ENCODE data around the gene RAET1E.
"Not testable (repeated sequence)": the region's sequence is repeated elsewhere in the genome, so short reads cannot be mapped to it uniquely, and the experiment has no call there.

The RAET1E gene

GRCh38 chr6:149851461-149852110, 46.3 kb downstream of the RAET1E start:
- H3K36me3 ChIP-seq (ENCODE audit: low read length): no peaks in the 10 kb centered on the region
- TF ChIP-seq EZH2phosphoT487 (conservative IDR thresholded peaks at IDR 0.05; ENCODE audit: low read length) (no peak), CTCF (IDR thresholded peaks at IDR 0.05; ENCODE audit: insufficient read depth, low read length, poor library complexity, severe bottlenecking) (no peak)
- H2AFZ ChIP-seq (ENCODE audit: low read depth, low read length, severe bottlenecking): no peak overlapping the region
- H3K9ac ChIP-seq (ENCODE audit: low read length): no peak overlapping the region
- no peak overlapping the region for H3K4me3 ChIP-seq (ENCODE audit: insufficient read depth, low read length, poor library complexity, severe bottlenecking)
- no peak overlapping the region for H3K4me2 ChIP-seq (ENCODE audit: low read depth, low read length, poor library complexity, severe bottlenecking)
- H3K79me2 ChIP-seq (ENCODE audit: insufficient read depth, low read length): no peaks in the 10 kb centered on the region
- no peaks in the 10 kb centered on the region for H3F3A ChIP-seq (ENCODE audit: insufficient read depth)
- no peaks in the 10 kb centered on the region for H3K27me3 ChIP-seq (ENCODE audit: low read length)
- H3K9me3 ChIP-seq (ENCODE audit: insufficient read depth, low read length): no peaks in the 10 kb centered on the region
- no peaks in the 10 kb centered on the region for H3K9me2 ChIP-seq (replicated peaks; ENCODE audit: insufficient read depth, low read length)
- no peak overlapping the region for H3K27ac ChIP-seq (ENCODE audit: low read depth, low read length)
- no peaks in the 10 kb centered on the region for H4K20me1 ChIP-seq (ENCODE audit: low read depth, low read length)

- not testable (repeated sequence) for H3F3A ChIP-seq (ENCODE audit: insufficient read depth); H2AFZ ChIP-seq (ENCODE audit: low read depth, low read length, severe bottlenecking); H3K27ac ChIP-seq (ENCODE audit: low read depth, low read length); H3K9me2 ChIP-seq (replicated peaks; ENCODE audit: insufficient read depth, low read length); H4K20me1 ChIP-seq (ENCODE audit: low read depth, low read length); H3K36me3 ChIP-seq (ENCODE audit: low read length); H3K79me2 ChIP-seq (ENCODE audit: insufficient read depth, low read length); H3K4me2 ChIP-seq (ENCODE audit: low read depth, low read length, poor library complexity, severe bottlenecking); H3K4me3 ChIP-seq (ENCODE audit: insufficient read depth, low read length, poor library complexity, severe bottlenecking); H3K27me3 ChIP-seq (ENCODE audit: low read length); H3K9me3 ChIP-seq (ENCODE audit: insufficient read depth, low read length); H3K9ac ChIP-seq (ENCODE audit: low read length)
Observed at GRCh38 chr6:149848343-149848742, 49.6 kb downstream of the RAET1E start.

Measured in SU-DHL-6 (cell line).